ENCODE measurements around the gene PSRC1.

Gene PSRC1

GRCh38 chr1:109256971-109257681, 25.8 kb downstream of the PSRC1 start:
- DNase-seq: no peak

- no peak for DNase-seq
These were observed 26.9 kb downstream of the PSRC1 start for GRCh38 chr1:109256085-109256484.

GRCh38 chr1:109255678-109256077, 27.3 kb downstream of the PSRC1 start:
- no peak for DNase-seq

- DNase-seq: no peak
These were observed 27.8 kb downstream of the PSRC1 start for GRCh38 chr1:109255097-109255651.

GRCh38 chr1:109254621-109255096, 28.3 kb downstream of the PSRC1 start:
- no peak for DNase-seq

GRCh38 chr1:109253803-109254620, 28.9 kb downstream of the PSRC1 start:
- DNase-seq: no peak

- no peak for DNase-seq
These were observed 29.8 kb downstream of the PSRC1 start for GRCh38 chr1:109252893-109253802.

- DNase-seq: no peak
These were observed 30.6 kb downstream of the PSRC1 start for GRCh38 chr1:109252167-109252892.

GRCh38 chr1:109251277-109252166, 31.4 kb downstream of the PSRC1 start:
- no peak for DNase-seq

GRCh38 chr1:109250454-109251276, 32.3 kb downstream of the PSRC1 start:
- DNase-seq: no peak

- DNase-seq: no peak
These were observed 33.1 kb downstream of the PSRC1 start for GRCh38 chr1:109249654-109250401.

- DNase-seq: peak; percentile 68
These were observed 33.9 kb downstream of the PSRC1 start, which contains the start of gene CELSR2 for GRCh38 chr1:109248797-109249629. Gene CELSR2, plus strand, starts transcription at chr1:109249539. Its CDS starts 541 bp downstream, at chr1:109250080.

GRCh38 chr1:109248444-109248796, 34.5 kb downstream of the PSRC1 start:
- no peak for DNase-seq

GRCh38 chr1:109247401-109248365, 35.3 kb downstream of the PSRC1 start:
- no peak for DNase-seq

GRCh38 chr1:109246141-109246551, 36.8 kb downstream of the PSRC1 start:
- no peak for DNase-seq

- no peak for DNase-seq
These were observed 38.9 kb downstream of the PSRC1 start for GRCh38 chr1:109243860-109244552.

Data from stimulated activated CD8-positive, alpha-beta memory T cell treated with anti-CD3 and anti-CD28 coated beads, Interleukin-4, amount 100 ng/mL, for 48 hours (primary cell).